ENCODE data around the gene LRBA. TPM values are rescaled to one million over a fixed set of nuclear protein-coding genes. Genes with fewer than 3 reads are reported as not detected.

LRBA gene
- total and polyA plus RNA-seq, 2 donors (not counting 3 experiments of a cell fraction or from before 2014, with no cell fraction given), result 18.0 to 35.1 TPM

DNA sequence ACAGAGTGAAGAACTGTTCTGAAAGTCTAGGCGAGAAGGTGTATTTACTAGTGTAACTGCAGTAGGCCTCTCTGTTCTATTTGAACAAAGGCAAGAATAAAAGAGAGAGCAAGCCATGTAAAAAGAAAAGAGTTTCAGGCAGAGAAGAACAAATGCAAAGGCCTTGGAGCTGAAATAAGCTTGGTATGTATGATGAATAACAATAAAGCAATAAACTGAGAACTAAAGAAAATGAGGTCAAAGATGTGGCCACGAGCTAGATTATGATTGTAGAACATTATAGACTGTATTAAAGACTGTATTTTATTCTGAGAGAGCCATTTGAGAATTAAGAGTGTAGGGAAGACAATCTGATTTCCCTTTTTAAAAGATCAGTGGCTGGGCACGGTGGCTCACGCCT, 160.5 kb downstream of the LRBA start:
- BruUV-seq (replicated peaks), result no TSS peak
- H3K27ac ChIP-seq (ENCODE audit: insufficient read depth, low read depth, low read length), result no peak overlapping the region
- dilution Hi-C loops (cut with MboI; ENCODE audit: extremely low pct_ligation_motif_present, low sequenced_read_pairs) (no loop called here), intact Hi-C loops (cut with micrococcal nuclease) (no loop called here)
- H2AFZ ChIP-seq (ENCODE audit: low read depth, low read length), result no peak overlapping the region
- H3K4me1 ChIP-seq (ENCODE audit: control insufficient read depth, extremely low read depth, insufficient read depth, low read length), result no peaks in the 10 kb centered on the region
- no peak for DNase-seq (ENCODE audit: low read depth, low spot score)
- ChIA-PET CTCF (interaction anchor here (1.0 to 5.5 kb wide), 2 partner anchors 12 to 556 kb away, joined by 3 to 44 read pairs; no protein-coding TSS in a partner anchor), POLR2A (no interaction called here)
- TF ChIP-seq JUN (IDR thresholded peaks at IDR 0.05; ENCODE audit: borderline replicate concordance, insufficient read depth, insufficient read length, low read depth), result no peak
- TF ChIP-seq FOS (IDR thresholded peaks at IDR 0.05; ENCODE audit: borderline replicate concordance, insufficient read depth, low read length), result no peak
- TF ChIP-seq GATA2 (IDR thresholded peaks at IDR 0.05; ENCODE audit: insufficient read depth, insufficient read length, low read depth, low read length), result no peak
- no peak for TF ChIP-seq POLR2A (IDR thresholded peaks at IDR 0.05; ENCODE audit: low read depth, low read length)
- no peak for TF ChIP-seq EZH2 (IDR thresholded peaks at IDR 0.05; ENCODE audit: borderline replicate concordance, low read depth, low read length, severe bottlenecking)
- no peak for TF ChIP-seq POLR2AphosphoS5 (IDR thresholded peaks at IDR 0.05; ENCODE audit: insufficient read depth, low read depth, low read length)
- TF ChIP-seq, protein P1, sequence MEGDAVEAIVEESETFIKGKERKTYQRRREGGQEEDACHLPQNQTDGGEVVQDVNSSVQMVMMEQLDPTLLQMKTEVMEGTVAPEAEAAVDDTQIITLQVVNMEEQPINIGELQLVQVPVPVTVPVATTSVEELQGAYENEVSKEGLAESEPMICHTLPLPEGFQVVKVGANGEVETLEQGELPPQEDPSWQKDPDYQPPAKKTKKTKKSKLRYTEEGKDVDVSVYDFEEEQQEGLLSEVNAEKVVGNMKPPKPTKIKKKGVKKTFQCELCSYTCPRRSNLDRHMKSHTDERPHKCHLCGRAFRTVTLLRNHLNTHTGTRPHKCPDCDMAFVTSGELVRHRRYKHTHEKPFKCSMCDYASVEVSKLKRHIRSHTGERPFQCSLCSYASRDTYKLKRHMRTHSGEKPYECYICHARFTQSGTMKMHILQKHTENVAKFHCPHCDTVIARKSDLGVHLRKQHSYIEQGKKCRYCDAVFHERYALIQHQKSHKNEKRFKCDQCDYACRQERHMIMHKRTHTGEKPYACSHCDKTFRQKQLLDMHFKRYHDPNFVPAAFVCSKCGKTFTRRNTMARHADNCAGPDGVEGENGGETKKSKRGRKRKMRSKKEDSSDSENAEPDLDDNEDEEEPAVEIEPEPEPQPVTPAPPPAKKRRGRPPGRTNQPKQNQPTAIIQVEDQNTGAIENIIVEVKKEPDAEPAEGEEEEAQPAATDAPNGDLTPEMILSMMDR (IDR thresholded peaks at IDR 0.05; ENCODE audit: extremely low read depth in 1 of 2, insufficient read depth in 1 of 2, low read depth in 1 of 2, low read length in 2 of 2), result no peak
- TF ChIP-seq MYC (IDR thresholded peaks at IDR 0.05; ENCODE audit: low read depth, low read length), result no peak
- TF ChIP-seq, protein P2, sequence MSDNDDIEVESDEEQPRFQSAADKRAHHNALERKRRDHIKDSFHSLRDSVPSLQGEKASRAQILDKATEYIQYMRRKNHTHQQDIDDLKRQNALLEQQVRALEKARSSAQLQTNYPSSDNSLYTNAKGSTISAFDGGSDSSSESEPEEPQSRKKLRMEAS (IDR thresholded peaks at IDR 0.05; ENCODE audit: insufficient read depth, insufficient read length), result no peak
- no peaks in the 10 kb centered on the region for H3K9me3 ChIP-seq (replicated peaks; ENCODE audit: control insufficient read depth, insufficient read depth, low read length)
- no peaks in the 10 kb centered on the region for H3K9me1 ChIP-seq (replicated peaks; ENCODE audit: control insufficient read depth, extremely low read depth, insufficient read depth, low read length)
- H4K20me1 ChIP-seq (replicated peaks; ENCODE audit: control insufficient read depth, extremely low read depth, insufficient read depth, low read length), result no peaks in the 10 kb centered on the region
- no peak overlapping the region for H3K4me3 ChIP-seq (replicated peaks in 1 of 3; ENCODE audit: insufficient read depth in 1 of 3, low read depth in 1 of 3, low read length in 3 of 3)
- no peaks in the 10 kb centered on the region for H3K79me2 ChIP-seq (ENCODE audit: control insufficient read depth, insufficient read depth, low read length)
- no peak for FAIRE-seq
- H3K9ac ChIP-seq (replicated peaks; ENCODE audit: extremely low read depth, insufficient read depth, low read length), result no peak overlapping the region
- no peak overlapping the region for H3K4me2 ChIP-seq (ENCODE audit: insufficient read depth, low read length)
- H3K36me3 ChIP-seq (ENCODE audit: control insufficient read depth in 2 of 2, extremely low read depth in 1 of 2, insufficient read depth in 2 of 2, low read length in 2 of 2), result no peaks in the 10 kb centered on the region
- no peaks in the 10 kb centered on the region for H3K27me3 ChIP-seq (ENCODE audit: control insufficient read depth in 2 of 2, insufficient read depth in 2 of 2, low read length in 2 of 2)
